Fibroblast of villous mesenchyme (primary cell): Measurements from ENCODE around the gene PLPP1. TPM values are rescaled to one million over a fixed set of nuclear protein-coding genes. Genes with fewer than 3 reads are reported as not detected.

Source experiments
- DNase-seq: peaks from one replicate; pipeline ENCODE4 v3.0.0-alpha.2; 2010; ENCODE audit warnings: low read depth
- H3K4me3 ChIP-seq: 2 replicates; pipeline ENCODE4 v1.5.1; 2011; ENCODE audit warnings: low read depth, mild to moderate bottlenecking, low read length
- total RNA-seq: library from RNA; depleted of rRNA; stranded (reverse); fragments of >200 nt; gene quantifications from 2 replicates; pipeline ENCODE4 v1.2.3, GENCODE V29; 2012
- TF ChIP-seq, protein P1 (sequence below): IDR thresholded peaks from 2 replicates; pipeline ENCODE4 v1.5.1; 2012; ENCODE audit warnings: low read depth, mild to moderate bottlenecking, low read length; ENCODE audit not compliant: insufficient read depth

PLPP1 gene
- total RNA-seq, 1 donor, result 97.6 TPM

DNA sequence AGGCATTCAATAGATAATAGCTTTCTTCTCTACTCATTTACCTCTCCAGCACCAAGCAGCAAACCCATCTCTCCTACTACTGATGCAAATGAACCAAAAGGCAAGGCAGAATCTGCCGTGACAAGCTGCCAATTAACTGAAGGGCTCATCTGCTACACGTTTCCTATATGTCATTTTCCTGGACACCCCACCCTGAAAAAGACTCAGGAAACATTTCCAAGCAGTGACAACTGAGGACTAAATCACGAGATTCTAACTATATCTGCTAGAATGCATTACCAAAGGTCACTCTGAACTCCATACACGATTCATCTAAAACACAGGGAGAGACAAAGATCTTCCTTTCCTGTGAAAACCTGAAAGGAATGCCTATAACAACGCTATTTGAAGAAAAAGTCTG, 12.9 kb downstream of the PLPP1 start:
- DNase-seq, result no peak
- TF ChIP-seq, protein P1, sequence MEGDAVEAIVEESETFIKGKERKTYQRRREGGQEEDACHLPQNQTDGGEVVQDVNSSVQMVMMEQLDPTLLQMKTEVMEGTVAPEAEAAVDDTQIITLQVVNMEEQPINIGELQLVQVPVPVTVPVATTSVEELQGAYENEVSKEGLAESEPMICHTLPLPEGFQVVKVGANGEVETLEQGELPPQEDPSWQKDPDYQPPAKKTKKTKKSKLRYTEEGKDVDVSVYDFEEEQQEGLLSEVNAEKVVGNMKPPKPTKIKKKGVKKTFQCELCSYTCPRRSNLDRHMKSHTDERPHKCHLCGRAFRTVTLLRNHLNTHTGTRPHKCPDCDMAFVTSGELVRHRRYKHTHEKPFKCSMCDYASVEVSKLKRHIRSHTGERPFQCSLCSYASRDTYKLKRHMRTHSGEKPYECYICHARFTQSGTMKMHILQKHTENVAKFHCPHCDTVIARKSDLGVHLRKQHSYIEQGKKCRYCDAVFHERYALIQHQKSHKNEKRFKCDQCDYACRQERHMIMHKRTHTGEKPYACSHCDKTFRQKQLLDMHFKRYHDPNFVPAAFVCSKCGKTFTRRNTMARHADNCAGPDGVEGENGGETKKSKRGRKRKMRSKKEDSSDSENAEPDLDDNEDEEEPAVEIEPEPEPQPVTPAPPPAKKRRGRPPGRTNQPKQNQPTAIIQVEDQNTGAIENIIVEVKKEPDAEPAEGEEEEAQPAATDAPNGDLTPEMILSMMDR, result no peak
- no peak overlapping the region for H3K4me3 ChIP-seq

DNA sequence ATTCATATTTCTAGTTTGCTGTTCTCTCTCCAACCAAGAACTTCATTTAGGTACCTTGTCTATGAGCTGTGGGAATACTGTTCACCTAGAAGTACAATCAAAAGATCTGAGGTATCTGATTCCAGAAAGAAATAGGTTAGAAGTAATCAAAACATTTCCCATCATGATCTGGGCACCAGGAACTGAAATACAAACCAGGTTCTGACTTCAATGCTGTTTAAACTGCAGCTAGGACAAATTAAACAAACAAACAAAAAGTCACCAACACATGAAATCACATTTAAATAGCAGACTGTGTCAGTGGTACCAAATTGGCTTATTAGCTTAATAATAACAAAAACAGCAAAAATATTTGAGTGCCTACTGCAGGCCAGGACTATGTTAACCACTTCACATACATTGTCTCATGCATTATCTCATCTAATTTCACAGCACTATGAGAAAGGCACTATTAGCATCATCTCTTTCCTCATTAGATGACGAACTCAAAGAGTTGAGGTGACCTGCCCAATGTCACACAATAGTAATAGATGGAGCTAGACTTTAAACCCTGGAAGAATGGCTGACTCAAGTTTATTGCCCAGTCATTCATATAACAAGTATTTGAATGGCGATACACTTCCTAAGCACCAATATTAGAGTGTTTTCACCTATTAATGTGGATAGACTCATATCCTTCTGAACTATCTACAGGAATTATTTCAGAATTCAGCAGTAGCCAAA, 14.5 kb downstream of the PLPP1 start:
- no peak overlapping the region for H3K4me3 ChIP-seq
- no peak for DNase-seq
- TF ChIP-seq, protein P1, result no peak

DNA sequence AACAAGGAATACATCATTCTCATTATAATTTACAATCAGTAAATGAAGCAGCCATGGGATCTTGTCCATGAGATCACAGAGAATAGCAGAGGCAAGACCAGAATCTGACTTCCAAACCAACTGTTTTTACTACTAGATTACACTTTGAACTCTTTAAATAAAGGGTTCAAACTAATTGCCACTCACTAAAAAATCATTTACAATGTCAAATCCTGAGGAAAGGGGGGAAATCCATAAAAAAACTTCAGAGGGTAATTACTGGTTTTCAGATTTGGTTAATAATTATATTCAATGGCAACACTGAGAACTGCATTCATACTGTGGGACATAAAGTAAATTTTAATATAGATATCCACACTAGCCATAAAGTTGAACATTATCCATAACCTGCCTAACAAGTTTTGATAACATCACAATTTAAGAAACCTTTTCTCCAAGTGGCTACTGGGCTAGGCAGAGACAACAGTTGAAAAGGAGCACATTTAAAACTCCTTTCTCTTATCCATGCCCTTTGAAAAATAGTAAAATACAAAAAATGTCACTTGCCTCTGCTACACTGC, 15.9 kb downstream of the PLPP1 start:
- TF ChIP-seq, protein P1, result no peak
- DNase-seq, result no peak
- no peak overlapping the region for H3K4me3 ChIP-seq

DNA sequence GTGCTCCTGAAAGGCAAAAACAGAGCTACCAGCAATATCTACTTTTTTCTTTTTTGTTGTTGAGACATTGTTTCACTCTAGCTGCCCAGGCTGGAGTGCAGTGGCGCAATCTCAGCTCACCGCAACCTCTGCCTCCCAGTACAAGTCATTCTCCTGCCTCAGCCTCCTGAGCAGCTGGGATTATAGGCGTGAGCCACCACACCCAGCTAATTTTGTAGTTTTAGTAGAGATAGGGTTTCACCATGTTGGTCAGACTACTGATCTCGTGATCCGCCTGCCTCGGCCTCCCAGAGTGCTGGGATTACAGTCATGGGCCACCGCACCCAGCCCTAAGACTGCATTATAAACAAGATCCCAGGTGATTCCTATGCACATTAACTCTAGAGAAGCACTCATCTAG, 17.0 kb downstream of the PLPP1 start:
- no peak overlapping the region for H3K4me3 ChIP-seq
- TF ChIP-seq, protein P1, result no peak
- DNase-seq, result no peak

DNA sequence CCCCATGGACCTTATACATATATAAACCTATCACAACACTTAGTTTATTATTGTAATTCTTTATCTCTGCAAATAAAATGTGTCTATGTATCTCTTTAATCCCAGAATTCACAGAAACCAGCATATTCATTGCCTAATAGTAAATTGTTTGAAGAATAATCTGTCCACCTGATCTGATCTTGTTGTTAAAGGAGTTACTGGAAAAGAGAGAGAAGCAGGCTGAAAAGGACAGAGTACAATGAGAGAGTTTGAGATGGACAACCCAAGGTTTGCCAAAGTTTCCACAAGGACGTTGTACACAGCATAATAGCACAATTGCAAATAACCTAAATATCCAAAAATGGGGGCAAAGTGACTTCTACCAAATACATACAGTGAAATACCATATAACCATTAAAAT, 23.8 kb downstream of the PLPP1 start:
- TF ChIP-seq, protein P1, result no peak
- no peak overlapping the region for H3K4me3 ChIP-seq
- no peak for DNase-seq

DNA sequence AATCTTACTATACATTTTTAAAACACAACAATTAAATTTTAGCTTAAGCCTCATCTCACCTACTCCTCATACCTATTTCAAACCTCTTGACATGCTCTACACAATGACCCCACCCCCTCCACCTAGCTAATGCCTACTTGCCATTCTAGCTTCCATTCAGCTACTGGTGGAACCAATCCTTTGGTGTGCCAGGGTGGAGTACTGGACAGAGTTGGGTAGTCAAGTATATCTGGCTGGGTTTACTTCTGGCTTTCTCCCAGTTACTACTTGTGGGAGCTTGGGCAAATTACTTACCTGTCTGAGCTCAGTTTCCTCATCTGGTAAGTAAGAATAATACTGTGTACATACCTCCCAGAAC, 24.3 kb downstream of the PLPP1 start:
- TF ChIP-seq, protein P1, result no peak
- DNase-seq, result no peak

More for the DNA sequence above, 24.3 kb downstream of the PLPP1 start:
- H3K4me3 ChIP-seq, result no peak overlapping the region
